Activated T-cell treated with anti-CD3 and anti-CD28 coated beads, Interleukin-2, amount 50 U/mL, for 24 hours (primary cell): ENCODE data around the gene C1orf52.

Source experiments
- DNase-seq: peaks from one replicate; pipeline ENCODE4 v3.0.0-alpha.2; 2020
- H3K27ac Mint-ChIP-seq: 2 replicates; pipeline ENCODE4 v1.8.0; 2020; ENCODE audit warnings: mild to moderate bottlenecking, mixed read lengths
- H3K27me3 Mint-ChIP-seq: 2 replicates; pipeline ENCODE4 v1.8.0; 2020; ENCODE audit warnings: mixed read lengths
- H3K36me3 Mint-ChIP-seq: 2 replicates; pipeline ENCODE4 v1.8.0; 2020; ENCODE audit warnings: low read depth, mixed read lengths
- H3K4me1 Mint-ChIP-seq: 2 replicates; pipeline ENCODE4 v1.8.0; 2020; ENCODE audit warnings: low read depth, mixed read lengths
- H3K4me3 Mint-ChIP-seq: 2 replicates; pipeline ENCODE4 v1.8.0; 2020; ENCODE audit warnings: mild to moderate bottlenecking, moderate library complexity, mixed read lengths
- H3K9me3 Mint-ChIP-seq: 2 replicates; pipeline ENCODE4 v1.8.0; 2020; ENCODE audit warnings: mixed read lengths

C1orf52 gene

DNA sequence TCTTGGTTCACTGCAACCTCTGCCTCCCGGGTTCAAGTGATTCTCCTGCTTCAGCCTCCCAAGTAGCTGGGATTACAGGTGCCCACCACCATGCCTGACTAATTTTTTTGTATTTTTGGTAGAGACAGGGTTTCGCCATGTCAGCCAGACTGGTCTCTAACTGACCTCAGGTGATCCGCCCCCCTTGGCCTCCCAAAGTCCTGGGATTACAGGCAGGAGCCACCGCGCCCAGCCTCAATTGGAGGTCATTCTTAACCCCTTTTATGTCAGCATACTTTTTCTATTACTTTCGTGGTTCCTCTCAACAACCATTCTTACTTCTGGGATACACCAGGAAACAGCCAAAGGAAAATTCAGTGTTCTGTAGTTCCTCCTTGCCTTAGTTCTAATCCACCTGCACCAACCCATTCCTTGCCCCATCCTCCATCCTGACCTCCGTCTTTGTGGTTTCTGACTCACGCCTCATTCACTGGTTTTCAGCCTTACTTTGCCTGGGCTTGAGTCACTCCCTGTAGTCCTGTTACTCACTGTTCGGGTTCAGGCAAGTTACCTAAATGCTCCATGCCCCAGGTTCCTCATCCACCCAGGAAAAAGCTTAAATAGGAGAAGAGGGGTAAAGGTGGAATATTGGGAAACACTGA is 29.9 kb upstream of the C1orf52 start:
- Mint-ChIP-seq H3K36me3 (no peaks in the 10 kb centered on the region), H3K4me3 (no peak overlapping the region), H3K27me3 (peaks cover 29% of the 10 kb centered on the region), H3K27ac (peak overlapping the region; percentile 6), H3K9me3 (no peaks in the 10 kb centered on the region), H3K4me1 (peaks cover 14% of the 10 kb centered on the region)
- no peak for DNase-seq

DNA sequence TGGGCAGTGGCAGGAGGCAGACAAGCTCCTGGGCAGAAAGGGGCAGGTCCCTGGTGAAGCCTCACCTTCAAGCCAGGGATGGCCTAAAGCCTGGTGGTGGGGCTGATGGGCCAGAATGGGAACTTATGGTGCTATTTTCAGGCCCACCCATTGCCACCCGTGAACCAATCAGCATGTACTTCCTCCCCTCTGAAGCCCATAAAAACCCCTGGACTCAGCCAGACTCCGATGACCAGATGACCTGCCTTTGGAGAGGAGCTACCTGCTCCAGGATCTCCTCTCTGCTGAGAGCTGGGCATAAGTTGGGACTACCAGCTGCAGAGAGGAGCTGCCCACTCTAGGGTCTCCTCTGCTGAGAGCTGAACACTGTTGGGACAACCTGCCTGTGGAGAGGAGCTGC is 24.7 kb upstream of the C1orf52 start:
- H3K4me1 Mint-ChIP-seq: peaks cover 6% of the 10 kb centered on the region
- H3K4me3 Mint-ChIP-seq: no peak overlapping the region
- peaks cover 17% of the 10 kb centered on the region for H3K27me3 Mint-ChIP-seq
- no peak overlapping the region for H3K27ac Mint-ChIP-seq
- no peaks in the 10 kb centered on the region for H3K36me3 Mint-ChIP-seq
- no peak for DNase-seq
- no peaks in the 10 kb centered on the region for H3K9me3 Mint-ChIP-seq

DNA sequence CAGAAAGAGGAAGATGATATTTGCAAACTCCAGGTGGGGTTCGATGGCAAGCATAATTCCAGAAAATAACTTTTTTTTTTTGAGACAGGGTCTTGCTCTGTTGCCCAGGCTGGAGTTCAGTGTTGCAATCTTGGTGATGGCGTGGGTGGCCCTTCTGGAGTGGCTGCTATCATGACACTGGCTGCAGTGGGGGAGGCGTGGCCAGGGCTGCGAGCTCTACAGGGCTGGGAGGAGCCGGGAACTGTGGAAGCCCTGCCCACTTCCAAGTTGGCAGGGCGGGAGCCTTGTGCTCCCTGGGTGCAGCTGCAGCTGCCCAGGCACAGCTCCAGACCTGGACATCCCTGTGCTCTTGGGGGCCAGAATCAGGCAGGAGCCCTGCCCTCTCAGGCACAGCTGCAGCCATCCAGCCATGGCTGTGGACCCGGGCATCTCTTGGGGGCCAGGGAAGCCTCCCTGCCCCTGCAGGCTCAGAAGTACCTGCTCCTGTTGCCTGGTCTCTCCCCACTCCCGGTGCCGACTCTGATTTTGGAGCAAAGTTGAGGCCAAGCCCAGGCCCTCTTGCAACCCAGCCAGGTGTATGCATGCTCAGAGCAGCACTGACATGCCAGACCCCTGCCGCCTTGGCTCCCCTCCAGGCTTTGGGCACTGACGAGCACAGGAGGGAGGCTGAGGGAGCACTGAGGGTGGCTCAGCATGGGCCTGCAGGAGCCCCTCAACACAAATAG is 24.2 kb upstream of the C1orf52 start:
- no peak overlapping the region for H3K4me3 Mint-ChIP-seq
- peaks cover 17% of the 10 kb centered on the region for H3K27me3 Mint-ChIP-seq
- no peak for DNase-seq
- H3K36me3 Mint-ChIP-seq: no peaks in the 10 kb centered on the region
- H3K27ac Mint-ChIP-seq: no peak overlapping the region
- H3K9me3 Mint-ChIP-seq: no peaks in the 10 kb centered on the region
- H3K4me1 Mint-ChIP-seq: peaks cover 12% of the 10 kb centered on the region

DNA sequence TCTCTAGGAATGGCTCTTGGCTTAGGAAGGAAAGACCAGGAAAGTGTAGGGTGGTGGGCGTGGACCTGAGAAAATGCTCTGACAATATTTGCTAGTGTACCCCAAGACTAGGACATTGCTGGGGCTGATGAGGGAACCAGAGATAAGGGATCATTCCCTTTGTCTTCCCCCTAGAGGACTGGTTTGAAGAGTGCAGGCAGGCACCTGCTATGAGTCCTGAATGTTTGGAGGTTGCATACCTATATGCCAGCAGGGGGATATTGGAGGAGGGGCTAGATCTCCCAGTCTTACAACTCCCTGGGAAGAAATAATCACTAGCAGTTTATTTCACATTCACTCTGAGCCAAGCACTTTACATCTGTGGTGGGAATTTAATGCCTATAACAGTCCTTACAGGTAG is 23.0 kb upstream of the C1orf52 start:
- peaks cover 13% of the 10 kb centered on the region for H3K4me1 Mint-ChIP-seq
- no peak overlapping the region for H3K4me3 Mint-ChIP-seq
- DNase-seq: no peak
- H3K36me3 Mint-ChIP-seq: no peaks in the 10 kb centered on the region
- no peak overlapping the region for H3K27ac Mint-ChIP-seq
- H3K27me3 Mint-ChIP-seq: peaks cover 17% of the 10 kb centered on the region
- no peaks in the 10 kb centered on the region for H3K9me3 Mint-ChIP-seq

DNA sequence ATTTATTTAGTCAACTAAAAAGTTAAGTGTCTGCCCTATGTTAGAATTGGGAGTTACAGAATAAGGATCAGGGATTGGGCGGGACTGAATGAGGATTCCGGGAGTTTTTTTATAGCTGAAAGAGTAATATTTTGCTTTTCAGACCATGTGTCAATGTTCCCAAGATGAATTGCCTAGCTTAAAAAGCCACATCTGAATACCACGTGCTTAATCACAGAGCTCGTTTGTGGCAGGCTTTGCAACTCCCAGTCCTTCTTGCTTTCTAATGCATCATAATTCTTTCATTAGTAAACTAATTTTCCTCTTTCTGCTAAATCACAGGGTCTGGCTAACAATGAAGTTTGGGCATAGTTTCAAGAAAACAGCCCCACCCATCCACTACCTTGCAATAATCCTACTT is 21.2 kb upstream of the C1orf52 start:
- DNase-seq: no peak
- Mint-ChIP-seq H3K27ac (no peak overlapping the region), H3K27me3 (peaks cover 17% of the 10 kb centered on the region), H3K9me3 (no peaks in the 10 kb centered on the region), H3K36me3 (peaks cover 3% of the 10 kb centered on the region), H3K4me1 (peaks cover 17% of the 10 kb centered on the region), H3K4me3 (no peak overlapping the region)

DNA sequence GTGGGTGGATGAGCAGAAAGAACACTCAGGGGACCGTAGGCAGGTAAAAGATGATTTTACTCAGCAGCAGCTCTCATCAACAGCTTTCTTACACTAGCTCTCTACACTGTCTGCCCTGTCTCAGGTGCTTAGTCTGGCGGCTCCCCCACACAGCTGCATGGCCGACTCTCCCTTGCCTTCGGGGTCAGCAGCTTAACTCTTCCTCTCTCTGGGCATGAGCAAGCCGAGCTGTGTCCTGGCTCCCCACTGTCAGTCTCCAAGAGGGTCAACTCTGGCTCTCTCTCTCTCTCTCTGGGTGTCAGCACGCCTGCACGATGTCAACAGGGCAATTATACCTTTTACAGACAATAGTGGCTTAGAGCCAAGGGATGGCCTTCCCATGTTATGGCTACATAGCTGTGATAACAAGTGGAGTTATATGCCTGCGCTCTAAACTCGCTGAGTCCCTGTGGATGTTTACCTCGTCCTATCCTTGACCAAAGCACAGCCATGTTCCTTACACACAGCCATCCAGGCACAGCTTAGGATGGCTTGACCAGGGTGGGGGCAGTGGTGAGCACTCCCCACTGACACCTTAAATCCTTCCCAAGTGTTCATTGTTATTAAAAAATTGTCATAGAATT is 20.1 kb upstream of the C1orf52 start:
- H3K4me3 Mint-ChIP-seq: no peak overlapping the region
- H3K27ac Mint-ChIP-seq: no peak overlapping the region
- peaks cover 13% of the 10 kb centered on the region for H3K36me3 Mint-ChIP-seq
- H3K27me3 Mint-ChIP-seq: peaks cover 17% of the 10 kb centered on the region
- H3K9me3 Mint-ChIP-seq: no peaks in the 10 kb centered on the region
- no peak for DNase-seq
- H3K4me1 Mint-ChIP-seq: peaks cover 28% of the 10 kb centered on the region

DNA sequence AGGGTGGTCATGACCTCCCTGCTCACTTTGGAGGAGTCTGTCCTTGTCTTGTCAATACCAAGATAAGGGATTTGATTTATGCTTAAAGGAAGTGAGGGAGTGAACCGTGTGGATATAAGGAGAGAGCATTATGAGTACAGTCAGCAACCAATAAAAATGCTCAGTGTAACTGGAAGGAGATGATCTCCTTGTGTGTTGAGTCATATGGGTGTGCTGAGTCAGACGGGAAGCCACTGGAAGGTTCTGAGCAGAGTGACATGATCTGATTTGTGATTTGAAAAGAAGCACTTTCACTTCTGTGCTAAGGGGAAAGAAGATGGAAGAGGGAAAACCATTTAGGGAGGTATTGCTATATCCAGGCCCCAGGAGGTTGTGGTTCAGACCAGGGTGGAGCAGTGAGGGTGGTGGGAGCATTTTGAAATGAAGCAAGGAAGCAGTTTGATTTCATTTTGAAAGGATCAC is 19.4 kb upstream of the C1orf52 start:
- Mint-ChIP-seq H3K4me3 (no peak overlapping the region), H3K36me3 (peaks cover 19% of the 10 kb centered on the region), H3K27me3 (peaks cover 17% of the 10 kb centered on the region), H3K27ac (peak overlapping the region; percentile 9), H3K4me1 (peaks cover 35% of the 10 kb centered on the region), H3K9me3 (no peaks in the 10 kb centered on the region)
- no peak for DNase-seq

DNA sequence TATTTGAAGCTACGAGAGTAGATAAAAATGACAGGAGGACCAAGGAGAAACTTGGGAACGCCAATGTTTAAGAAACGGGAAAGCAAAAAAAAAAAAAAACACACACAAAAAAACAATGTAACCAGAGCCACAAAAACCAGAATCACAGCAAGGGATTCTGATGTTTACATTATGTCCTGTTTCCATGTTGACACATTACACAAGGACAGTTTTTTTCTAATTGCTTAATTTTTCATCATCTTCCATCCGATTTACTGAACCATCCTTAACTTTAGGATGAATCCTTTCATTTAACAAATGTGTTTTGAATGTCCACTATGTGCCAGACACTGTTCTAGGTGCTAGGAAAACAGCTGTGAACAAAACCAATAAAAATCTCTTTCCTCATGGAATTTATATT is 18.3 kb upstream of the C1orf52 start:
- peaks cover 46% of the 10 kb centered on the region for H3K4me1 Mint-ChIP-seq
- no peak overlapping the region for H3K4me3 Mint-ChIP-seq
- H3K27ac Mint-ChIP-seq: no peak overlapping the region
- H3K9me3 Mint-ChIP-seq: no peaks in the 10 kb centered on the region
- peaks cover 17% of the 10 kb centered on the region for H3K27me3 Mint-ChIP-seq
- no peak for DNase-seq
- peaks cover 30% of the 10 kb centered on the region for H3K36me3 Mint-ChIP-seq

DNA sequence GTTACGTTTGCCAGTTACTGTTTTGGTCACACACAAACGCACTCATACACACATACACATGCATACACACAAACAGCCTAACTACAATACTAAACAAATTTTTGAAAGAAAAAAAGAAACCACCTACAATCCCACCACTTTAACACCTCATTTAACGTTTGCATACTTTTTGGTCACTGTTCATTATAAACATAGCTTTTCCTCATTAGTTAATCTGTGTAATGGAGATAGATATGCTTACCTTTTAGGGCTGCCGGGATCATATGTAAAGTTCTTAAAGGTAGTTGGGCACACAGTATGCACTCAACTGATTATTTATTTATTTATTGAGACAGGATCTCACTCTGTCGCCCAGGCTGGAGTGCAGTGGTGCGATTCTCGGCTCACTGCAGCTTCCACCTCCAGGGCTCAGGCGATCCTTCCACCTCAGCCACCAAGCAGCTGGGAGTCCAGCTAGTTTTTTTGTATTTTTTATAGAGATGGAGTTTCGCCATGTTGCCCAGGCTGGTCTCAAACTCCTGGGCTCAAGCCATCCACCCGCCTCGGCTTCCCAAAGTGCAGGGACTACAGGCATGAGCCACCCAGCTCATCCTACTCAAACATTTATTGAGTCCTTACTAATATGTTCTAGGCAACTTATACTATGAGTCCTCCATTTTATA is 17.6 kb upstream of the C1orf52 start:
- peak overlapping the region; percentile 86 for H3K4me3 Mint-ChIP-seq
- peaks cover 33% of the 10 kb centered on the region for H3K36me3 Mint-ChIP-seq
- no peaks in the 10 kb centered on the region for H3K9me3 Mint-ChIP-seq
- H3K27ac Mint-ChIP-seq: peak overlapping the region; percentile 95
- peaks cover 11% of the 10 kb centered on the region for H3K27me3 Mint-ChIP-seq
- peaks cover 49% of the 10 kb centered on the region for H3K4me1 Mint-ChIP-seq
- DNase-seq: no peak

DNA sequence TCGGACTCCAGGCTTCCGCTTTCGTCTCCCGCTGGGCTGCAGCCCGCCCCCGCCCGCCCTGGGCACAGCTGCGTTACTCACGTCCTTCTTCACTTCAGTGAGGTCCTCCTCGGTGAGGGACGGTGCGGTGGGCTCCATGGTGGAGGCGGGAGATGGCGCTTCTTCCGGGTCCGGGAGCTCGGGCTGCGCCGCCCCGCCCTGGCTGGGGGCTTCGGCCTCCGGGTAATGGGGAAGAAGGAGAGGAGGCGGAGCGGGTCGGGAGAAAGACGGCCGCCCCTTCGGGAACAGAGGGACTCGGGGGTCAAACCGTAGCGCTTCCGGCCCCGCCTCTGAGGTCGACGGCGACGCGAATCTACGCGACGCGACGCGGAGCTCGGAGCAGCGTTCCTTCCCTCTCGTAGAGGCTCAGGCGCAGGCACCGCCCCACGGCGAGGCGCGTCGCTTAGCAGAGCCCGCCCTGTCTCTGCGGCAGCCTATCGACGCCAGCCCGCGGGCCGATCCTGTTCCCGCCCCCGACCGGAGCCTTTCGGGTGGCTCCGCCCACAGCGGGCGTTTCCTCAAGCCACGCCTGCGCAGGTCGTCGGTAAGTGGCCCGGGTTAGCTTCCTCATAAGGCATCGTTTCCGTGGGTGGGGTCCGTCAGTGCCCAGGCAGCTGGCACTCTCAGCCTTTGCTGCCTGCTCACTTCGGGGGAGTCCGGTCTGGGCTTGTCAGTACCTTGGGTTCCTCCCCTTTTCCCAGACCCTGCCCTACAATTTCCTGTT is 16.9 kb upstream of the C1orf52 start, which contains the start of gene BCL10:
Gene BCL10, minus strand, starts transcription at position 418 of the 763 bp plus-strand sequence. Its CDS starts 280 bp downstream, at position 138.
- H3K36me3 Mint-ChIP-seq: peaks cover 40% of the 10 kb centered on the region
- H3K9me3 Mint-ChIP-seq: no peaks in the 10 kb centered on the region
- peaks cover 7% of the 10 kb centered on the region for H3K27me3 Mint-ChIP-seq
- peak; percentile 98 for DNase-seq
- peak within 1 kb of the TSS; percentile 86 for H3K4me3 Mint-ChIP-seq
- H3K4me1 Mint-ChIP-seq: peaks cover 56% of the 10 kb centered on the region
- H3K27ac Mint-ChIP-seq: peak within 1 kb of the TSS; percentile 95

DNA sequence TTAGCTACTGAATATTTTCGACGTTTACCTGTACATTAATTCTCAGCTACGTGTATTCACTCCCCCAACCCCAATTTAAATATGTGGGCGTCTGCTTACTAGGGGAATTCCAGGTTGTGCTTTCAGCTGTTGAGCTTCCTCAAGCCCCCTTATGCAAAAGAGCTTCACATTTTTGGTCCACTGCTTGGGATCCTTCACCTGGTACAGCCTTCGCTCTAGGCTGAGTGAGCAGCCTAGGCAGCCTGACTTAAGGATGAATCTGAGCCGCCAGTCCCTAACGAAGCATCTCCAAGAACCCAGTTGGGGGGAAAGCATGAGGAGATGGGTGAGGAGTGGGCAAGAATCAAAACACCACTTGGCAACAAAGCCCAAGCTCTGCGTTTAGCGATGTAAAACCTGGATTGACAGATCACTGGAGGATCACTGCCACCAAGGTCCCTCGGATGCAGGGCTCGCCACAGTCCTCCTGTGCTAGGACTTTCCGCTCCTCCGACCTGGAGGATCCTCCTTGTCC is 16.3 kb upstream of the C1orf52 start:
- no peak for DNase-seq
- Mint-ChIP-seq H3K4me3 (peak overlapping the region; percentile 86), H3K9me3 (no peaks in the 10 kb centered on the region), H3K27me3 (peaks cover 4% of the 10 kb centered on the region), H3K36me3 (peaks cover 46% of the 10 kb centered on the region), H3K4me1 (peaks cover 62% of the 10 kb centered on the region), H3K27ac (peak overlapping the region; percentile 95)

DNA sequence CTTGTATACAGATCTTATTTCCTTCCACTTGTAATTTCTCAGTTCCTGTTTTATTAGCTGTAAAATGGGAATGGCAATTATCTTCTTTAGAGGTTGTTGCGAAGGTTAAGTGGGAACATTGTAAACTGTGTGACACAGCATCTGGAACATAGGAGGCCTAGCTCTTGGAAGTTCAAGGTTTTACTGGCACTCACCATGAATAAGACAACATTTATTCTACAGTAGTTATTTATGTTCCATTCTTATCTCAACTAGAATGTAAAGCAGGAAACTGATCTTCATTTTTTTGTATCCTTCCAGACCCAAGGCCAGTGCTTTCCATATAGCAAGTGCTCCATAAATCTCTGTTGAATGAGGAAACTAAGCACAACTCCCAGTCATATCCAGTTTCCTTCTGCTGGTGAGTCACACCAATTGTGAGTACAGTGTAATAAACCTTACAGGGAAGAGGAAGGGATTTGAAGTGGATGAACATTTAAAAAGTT is 15.5 kb upstream of the C1orf52 start:
- Mint-ChIP-seq H3K4me1 (peaks cover 67% of the 10 kb centered on the region), H3K4me3 (peak overlapping the region; percentile 86), H3K9me3 (no peaks in the 10 kb centered on the region), H3K27me3 (no peaks in the 10 kb centered on the region), H3K27ac (peak overlapping the region; percentile 95), H3K36me3 (peaks cover 54% of the 10 kb centered on the region)
- DNase-seq: no peak

DNA sequence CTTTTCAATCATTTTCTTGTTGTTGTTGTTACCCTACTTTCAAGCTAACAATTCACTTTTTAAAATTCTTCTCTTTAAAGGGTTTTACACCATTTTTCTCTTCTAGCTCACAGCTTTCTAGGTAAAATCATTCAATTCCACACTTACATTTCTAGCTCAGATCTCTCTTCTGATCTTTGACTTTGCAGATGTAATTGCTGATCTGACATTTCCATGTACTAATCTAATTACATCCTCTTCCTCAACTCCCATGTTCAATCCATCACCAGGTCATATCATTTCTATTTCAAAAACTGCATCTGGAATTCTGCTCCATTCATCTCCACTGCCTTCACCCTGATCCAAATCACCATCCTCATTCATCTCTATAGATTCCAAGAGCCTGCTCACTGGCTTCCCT is 13.9 kb upstream of the C1orf52 start:
- peak overlapping the region; percentile 0 for H3K27ac Mint-ChIP-seq
- no peak overlapping the region for H3K4me3 Mint-ChIP-seq
- peaks cover 67% of the 10 kb centered on the region for H3K36me3 Mint-ChIP-seq
- no peak for DNase-seq
- peaks cover 56% of the 10 kb centered on the region for H3K4me1 Mint-ChIP-seq
- no peaks in the 10 kb centered on the region for H3K9me3 Mint-ChIP-seq
- no peaks in the 10 kb centered on the region for H3K27me3 Mint-ChIP-seq
